Fibroblast of skin of right quadriceps (primary cell): ENCODE measurements around the gene AKAP13.

ENCODE experiments used
- DNase-seq: peaks from one replicate; pipeline ENCODE4 v3.0.0-alpha.2; 2013

AKAP13 gene

DNA sequence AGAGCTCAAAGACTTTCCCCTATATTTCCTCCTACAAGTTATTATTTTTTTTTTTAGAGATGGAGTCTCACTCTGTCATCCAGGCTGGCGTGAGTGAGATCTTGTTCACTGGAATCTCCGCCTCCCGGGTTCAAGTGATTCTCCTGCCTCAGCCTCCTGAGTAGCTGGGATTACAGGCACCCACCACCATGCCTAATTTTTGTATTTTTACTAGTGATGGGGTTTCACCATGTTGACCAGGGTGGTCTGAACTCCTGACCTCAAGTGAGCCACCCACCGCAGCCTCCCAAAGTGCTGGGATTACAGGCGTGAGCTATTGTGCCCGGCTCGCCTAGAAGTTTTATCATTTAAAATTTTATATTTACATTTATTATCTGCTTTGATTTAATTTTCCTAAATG is 5.9 kb downstream of the AKAP13 start:
- no peak for DNase-seq

DNA sequence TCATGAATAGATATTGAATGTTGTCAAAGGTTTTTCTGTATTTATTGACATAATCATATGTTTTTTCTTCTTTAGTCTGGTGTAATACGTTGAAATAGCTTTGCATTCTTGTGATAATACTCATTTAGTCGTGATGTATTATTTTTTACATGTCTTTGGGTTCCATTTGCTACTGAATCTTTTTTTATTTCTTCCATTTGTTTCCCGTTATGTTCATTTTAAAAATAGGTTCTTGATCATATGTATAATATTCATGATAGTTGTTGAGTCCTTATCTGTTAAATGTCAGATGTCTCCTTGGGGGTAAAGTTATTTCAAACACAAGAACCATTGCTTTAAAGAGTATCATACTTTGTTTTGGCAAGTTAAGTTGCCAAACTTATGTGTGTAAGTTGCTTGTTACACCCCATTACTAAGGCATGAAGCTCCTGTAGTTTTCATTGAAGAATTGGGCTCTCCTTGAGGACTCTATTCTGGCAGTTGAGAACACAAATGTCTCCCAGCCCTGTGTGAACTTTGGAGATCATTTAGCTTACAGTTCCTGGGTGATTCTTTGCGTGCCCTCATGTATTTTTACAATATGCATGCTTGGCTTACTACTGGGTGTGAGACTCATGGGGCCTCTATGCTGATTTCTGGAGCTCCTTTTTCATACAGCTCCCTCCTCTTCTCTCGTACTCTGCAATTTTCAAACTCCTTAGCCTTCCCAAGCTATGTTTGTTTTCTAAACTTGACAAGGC is 8.3 kb downstream of the AKAP13 start:
- peak; percentile 50 for DNase-seq

DNA sequence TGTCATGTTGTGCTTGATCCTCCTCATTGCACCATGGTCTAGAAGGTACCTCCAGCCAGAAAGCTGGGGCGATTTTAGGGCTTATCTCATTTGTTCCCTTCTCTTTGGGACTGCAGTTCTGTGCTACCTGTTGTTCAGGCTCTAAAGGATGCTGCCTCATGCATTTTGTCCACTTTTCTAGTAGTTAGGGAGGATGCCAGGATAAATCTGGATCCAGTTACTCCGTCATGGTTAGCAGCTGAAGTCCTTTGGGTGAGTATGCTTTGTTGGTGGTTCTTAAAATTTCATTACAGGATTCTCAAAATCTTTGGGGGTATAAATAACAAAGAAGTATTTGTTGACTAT is 8.9 kb downstream of the AKAP13 start:
- no peak for DNase-seq

DNA sequence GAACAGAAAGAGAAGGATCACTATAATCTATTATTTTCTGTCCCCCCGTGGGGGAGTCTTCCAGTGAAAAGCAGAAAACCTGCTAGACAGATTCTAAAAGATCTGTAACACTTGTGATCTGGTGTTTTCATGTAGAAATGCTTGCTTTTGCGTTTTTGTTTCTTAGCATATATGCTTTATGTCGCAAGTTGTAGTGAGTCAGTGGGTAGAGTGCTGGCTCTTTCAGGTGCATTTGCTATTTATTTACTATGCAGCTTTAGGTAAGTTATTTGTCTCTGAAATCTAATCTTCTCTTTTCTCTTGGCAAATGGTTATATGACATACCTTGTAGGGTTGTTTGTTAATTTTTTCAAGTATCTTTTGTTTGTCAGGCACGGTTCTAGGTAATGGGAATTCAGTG is 9.4 kb downstream of the AKAP13 start:
- DNase-seq = no peak

DNA sequence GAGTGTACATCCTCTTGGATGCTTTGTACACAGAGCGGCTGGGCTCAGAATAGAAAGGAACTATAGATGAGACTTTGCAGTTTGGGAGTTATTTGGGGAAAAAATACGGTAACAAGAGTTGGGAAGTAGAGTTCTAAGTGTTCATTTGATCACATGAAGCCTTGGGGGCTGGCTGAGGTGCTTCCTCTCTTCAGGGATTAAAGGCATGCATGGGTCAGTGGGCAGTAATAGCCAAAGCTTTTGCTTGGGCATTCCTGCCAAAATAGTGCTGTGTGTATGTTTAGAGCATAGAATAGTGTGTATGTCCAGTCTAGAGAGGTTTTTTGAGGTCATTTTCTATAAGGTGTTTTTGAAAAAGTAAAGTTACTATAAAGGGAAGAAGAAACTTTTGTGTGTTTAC is 12.8 kb downstream of the AKAP13 start:
- no peak for DNase-seq

DNA sequence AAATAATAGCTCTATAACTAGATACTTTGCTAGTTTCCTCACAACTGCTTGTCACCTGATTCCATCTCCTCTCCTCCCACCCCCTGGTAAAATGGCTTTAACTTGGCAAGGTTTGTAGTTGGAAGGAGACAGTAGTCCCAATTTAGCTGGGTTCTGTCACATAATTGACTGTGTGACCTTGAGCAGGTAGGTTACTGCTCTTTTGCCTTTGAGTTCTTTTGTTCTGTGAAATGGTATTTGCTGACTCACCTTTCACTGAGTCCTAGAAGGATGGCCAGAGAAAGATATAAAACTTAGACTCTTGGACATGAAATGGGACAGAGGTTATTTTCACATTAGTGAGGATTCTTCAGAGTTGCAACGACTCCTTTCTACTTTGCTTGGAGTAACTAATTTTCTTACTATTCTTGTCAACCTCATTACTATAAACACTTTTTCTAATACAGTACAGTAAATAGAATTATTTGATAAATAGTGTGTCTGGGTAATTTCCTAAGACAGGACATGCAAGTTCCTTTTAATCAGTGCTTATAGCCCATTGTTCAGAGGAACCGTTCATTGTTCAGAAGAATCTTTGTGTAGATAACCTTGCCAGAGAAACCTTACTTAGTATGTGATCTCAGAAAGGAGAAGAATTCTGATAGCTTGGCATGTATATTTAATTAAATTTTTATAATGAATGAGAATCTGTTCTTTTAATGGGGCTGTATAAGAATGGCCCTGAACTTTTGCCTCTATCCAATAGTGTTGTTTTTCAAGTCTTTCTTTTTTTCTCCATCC is 14.3 kb downstream of the AKAP13 start:
- DNase-seq = no peak

DNA sequence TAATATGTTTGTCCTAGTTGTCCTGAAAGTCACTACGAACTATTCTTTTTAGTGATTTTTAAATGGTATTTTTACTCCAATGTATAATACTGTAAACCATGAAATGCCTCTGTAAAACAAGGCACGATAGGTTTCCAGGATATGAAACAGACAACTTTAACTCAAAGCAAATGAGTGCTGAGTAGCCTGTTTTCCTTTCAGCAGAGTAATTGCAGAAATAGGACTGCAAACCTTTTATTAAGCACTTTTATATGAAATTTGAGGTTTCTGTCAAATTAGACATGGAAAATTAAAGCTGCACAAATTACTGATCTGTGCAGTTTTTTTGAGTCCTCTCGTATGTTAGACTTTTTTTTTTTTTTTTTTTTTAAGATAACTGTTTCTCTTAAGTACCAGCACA is 16.2 kb downstream of the AKAP13 start:
- DNase-seq = no peak

DNA sequence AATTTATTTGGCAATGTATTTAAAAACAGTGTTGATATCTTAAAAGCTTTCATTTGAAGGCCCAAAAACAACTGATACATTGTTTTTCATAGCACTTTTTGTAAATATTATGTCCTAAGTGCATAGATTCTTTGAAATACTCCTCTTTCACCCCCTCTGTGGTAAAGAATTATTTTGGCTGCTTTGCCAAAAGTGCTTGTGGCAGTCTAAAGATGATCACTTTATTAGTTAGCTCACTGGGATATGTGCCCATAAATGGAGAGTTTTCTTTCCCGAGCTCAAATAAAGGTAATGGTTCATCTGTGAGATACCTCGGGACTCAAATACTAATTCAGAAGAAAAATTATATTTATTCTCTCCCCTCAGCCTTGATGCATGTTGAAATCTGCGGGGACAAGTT is 16.7 kb downstream of the AKAP13 start:
- no peak for DNase-seq

DNA sequence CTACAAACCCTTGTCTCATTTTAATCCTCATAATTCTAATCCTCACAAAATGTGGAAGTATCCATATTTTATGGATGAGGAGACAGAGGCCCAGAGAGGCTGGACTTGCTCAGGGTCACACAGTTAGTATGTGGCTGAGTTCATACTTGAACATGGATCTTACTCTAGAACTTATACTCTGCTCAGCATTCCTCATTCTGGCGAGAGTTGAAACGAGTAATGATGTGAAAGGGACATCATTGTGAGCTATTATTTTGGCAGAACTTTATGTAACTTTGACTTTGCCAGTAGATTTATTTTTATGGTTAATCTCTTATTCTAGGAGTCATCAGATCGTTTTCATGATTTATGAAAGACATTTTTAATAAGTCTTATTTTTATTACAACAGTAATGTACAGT is 17.5 kb downstream of the AKAP13 start:
- DNase-seq = no peak

DNA sequence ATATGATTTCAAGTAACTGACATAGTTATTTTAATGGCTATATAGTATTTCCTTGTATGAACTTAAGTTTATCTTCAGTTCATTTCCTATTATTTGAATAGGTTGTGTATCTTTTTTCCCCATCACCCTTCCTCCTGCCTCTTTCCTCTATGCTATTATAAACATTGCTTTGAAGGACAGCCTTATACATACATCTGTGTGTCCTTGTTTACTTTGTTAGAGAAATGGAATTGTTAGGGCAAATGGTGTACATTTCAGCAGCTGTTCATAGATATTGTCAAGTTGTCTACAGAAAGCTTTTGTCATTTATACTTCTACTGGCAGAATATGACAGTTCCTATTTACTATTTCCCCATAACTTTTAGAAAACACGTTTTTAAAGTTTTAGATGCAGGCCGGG is 18.4 kb downstream of the AKAP13 start:
- DNase-seq = no peak

DNA sequence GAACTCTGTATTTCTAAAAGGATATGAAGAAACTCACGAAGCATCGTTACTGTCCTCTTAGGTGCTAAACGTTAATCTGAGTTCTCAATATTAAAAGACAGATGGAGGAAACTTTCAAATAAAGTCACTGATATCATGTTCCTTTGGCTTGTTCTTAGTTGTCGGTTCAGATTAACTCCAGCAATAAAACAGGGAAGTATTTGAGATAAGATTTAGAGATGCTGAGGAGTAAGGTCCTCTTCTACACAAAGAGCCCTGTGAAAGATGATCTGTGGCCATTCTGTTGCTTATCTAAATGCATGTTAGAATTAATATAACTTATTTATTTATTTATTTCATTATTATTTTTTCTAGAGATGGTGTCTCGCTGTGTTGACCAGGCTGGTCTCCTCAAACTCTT is 19.2 kb downstream of the AKAP13 start:
- DNase-seq = no peak

DNA sequence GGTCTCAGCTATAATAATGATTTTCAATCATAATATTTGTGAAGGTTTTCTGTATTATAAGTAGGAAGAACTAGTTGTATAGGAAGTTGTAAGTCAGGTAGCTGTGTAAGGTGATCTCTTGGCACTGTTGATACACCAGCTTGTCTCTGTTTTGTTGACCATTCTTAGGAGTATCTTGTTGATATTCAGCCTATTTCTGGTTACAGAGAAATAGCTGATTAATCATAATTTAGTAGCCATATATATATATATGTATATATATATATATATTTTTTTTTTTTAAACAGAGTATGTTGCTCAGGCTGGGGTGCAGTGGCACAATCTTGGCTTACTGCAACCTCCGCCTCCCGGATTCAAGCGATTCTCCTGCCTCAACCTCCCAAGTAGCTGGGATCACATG is 20.2 kb downstream of the AKAP13 start:
- DNase-seq = no peak

DNA sequence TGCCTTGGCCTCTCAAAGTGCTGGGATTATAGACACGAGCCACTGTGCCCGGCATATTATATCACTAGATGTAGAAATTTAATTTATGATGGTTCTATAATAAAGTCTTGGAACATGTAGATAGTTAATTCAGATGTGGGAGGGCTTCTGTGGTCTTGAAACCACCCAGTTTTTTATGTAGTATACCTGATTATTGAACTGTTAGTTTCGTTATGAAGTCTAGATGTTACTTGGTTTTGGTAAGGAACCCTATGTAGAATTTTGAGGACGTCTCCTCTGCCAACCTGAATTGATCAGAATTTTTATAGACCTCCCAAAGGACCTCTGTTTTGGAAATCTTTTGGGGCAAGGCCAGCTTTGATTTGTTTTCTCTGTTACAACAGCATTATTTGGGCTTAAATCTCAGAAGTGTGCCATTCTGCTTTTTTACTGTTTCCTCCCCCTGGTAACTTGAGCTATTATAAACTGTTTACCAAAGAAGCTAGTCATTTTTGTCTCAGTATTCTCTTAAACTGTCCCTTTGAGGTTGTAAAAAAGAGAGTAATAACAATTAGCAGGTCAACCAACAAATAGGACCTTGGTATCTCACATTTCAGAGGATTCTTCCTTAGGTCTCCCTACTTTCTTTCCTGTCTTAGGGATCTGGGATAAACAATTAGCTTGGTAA is 20.8 kb downstream of the AKAP13 start:
- no peak for DNase-seq

DNA sequence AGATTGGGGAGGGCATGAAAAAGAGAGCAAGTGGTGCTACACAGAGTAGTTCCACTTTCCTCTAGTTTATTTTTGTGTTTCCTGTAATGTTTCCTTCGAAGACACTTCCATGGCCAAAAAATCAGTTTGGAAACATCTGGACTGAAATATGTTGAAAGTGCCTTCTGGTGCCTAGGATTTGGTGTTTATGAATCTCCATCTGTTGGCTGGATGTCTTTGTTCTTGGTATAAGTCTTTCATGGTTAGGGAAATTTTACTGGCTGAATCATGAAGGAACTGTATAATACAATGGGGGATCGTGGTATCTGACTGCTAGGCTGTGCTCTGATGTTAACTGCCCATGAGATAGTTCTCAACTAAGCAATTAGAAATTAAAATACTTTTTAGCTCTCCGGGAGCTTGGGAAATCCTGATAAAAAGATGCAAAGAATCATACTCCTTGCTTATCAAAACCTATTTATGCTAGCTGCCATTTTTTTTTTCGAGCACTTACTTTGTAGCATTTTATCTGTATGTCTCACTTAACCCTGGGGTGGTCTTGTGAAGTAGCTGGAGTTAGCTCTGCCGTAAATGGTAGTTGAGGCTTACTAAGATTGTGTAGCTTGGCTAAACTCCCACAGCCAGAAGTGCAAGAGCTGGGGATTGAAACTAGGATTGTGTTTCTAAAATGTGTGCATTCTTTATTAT is 21.9 kb downstream of the AKAP13 start:
- DNase-seq = peak; percentile 67

DNA sequence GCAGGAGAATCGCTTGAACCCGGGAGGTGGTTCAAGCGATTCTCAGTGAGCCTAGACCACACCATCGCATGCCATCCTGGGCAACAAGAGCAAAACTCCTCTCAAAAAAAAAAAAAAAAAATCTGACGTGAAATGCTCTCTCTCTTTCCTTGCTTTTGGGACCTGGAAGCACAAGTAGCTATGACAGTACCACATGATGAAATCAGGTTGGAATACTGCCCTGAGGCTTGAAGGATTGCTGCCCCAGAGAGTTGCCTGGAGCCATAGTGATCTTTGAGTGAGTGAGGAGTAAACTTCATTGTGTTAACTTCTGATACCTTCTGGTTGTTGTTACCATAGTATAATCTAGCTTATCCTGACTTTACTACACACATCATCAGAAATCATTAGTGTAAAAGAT is 23.3 kb downstream of the AKAP13 start:
- DNase-seq = peak; percentile 70

DNA sequence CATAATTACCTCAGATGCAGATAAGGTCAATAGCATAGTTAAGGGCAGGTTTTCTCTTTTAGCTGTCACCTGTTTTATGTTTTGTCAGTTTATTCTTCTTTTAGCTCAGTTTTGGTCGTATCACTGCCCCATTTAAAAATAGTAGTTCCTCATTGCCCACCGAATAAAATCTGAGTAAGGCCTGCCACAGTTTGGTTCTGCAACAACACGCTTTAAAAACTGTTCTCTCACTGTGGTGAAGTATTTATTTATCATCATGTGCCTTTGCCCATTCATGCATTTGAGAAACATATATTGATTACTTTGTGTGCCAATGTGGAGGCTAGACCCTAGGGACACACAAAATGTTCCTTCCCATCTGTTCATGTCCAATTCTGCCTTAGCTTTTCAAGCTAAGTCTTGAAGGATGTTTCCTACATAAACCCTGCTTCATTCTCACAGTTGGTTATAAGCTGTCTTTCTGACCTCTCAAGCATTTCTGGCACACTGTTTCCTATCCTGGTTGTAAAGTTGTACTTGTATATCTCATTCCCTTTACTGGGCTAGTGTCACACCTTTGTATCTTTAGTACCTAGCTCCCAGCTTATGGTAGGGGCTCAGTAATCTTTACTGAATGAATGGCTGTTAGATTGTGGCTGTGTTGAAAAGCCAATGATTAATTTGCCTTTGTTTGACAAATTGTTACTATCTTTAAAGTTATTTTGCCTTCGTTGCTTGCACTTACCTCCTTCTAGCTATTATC is 23.9 kb downstream of the AKAP13 start:
- DNase-seq = no peak

DNA sequence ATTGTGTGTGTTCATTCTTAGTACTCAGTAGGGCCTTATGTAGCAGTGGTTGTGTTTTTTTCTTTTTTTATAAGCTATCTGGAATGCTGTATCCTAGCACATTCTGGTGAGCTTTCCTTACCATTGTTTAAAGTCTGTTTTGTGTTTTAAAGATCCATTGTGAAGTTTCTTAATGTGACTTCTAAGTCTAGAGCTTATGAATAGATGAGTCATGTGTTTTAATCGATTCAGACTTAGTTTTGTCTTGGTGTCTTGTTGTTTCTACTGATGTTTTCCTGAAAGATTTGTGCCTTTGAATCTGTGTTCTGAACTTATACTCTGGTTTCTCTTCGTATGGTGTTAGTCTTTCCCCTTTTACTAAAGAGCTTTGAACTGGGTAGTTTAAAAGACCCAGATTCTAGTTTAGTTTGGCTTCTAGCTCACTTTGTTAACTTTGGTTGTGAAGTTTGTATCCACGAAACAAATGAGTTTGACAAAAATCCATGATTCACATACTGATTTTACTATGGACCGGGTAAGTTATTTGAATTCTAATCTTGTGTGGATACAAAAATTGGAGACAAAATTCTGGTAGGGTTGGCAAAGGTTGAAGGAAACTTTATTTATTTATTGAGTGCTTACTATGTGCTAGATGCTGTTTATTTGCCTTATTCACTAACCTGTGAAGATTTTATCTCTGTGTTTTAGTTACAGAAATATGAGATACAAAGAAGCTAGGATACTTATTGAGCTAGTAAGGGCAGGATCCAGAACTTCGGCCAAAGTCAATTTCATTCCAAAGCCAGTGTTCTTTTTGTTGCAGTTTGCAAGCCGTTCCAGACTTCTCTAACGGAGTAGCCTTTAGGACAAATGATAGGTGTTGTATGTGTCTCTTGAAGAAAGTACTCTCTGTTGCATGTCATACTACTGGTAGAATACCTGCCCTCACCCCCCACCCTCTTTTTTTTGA is 24.8 kb downstream of the AKAP13 start:
- peak; percentile 40 for DNase-seq

DNA sequence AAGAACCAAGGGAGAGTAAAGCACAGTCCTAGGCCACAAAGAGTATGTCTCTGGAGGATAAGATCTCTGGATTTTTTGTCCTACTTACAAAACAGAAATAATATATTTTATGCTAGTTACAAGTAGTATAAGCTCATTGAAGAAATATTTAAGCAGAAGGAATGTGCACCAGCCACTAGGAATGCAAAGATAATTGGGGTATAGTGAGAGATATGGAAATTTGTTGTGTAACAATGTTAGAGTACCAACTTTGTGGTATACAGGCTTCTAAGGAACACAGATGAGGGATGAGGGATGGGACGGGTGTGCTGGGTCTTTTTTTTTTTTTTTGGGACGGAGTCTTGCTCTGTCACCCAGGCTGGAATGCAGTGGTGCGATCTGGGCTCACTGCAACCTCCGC is 26.5 kb downstream of the AKAP13 start:
- DNase-seq = peak; percentile 85

DNA sequence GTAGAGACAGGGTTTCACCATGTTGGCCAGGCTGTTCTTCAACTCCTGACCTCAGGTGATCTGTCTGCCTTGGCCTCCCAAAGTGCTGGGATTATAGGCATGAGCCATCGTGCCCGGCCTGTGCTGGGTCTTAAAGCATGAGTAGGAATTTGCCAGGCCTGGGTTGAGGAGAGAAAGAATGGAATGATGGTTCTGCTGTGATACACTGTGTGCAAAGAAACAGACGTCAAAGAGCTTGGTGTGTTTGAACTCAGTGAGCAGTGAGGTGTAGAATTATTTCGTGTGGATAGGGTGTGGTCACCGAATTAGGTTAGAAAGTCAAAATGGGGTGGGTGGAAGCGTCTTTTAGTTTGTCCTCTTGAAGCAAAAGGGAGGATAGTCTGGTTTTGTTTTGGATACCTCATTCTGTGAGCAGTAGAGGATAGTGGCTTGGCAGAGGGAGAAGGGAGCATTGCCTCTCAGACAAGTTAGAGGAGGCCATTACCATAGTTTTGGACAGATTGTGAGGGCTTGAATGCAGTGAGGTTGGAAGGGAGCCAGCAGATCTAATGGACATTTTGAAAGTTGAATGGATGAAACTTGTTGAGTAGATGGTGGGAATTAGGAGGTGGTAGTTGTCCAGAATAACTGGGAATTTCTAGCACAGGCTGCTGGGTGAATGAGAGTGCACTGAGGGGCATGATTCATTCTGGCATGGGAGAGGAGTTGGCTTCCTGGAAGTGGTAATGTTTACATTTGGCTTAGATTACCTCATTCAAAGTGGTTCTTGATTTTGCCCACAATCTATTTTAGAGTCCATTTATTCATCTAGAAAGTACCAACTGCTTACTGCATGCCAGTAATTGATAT is 27.2 kb downstream of the AKAP13 start:
- peak; percentile 82 for DNase-seq

DNA sequence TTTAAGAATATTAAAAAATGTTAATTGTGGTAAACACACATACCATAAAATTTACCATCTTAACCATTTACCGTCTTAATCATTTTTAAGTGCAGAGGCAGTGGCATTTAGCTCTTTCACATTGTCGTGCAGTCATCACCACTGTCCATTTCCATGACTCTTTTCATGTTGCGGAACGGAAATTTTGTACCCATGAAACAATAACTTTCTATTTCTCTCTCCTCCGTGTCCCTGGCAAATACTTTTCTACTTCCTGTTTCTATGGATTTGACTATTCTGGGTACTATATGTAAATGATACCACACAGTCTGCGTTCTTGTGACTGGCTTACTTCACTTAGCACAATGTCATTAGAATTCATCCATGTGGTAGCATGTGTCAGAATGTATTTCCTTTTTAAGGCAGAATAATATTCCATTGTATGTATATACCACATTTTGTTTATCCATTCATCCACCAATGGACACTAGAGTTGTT is 27.9 kb downstream of the AKAP13 start:
- no peak for DNase-seq

DNA sequence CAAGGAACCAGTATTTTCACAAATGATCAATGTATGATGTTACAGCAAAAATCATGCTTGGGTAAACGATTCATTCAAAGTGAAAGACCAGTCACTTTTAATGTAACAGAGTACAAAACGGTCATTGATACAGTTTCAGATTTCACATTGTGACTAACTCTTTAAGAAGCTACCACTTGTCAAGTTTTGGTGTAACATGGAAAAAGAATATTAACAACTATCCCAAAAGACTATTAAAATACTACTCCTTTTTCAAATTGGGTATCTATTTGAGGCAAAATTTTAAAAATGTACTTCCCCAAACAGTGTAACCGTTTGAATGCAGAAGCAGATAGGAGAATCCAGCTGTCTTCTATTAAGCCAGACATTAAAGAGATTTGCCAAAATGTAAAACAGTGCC is 31.7 kb downstream of the AKAP13 start:
- DNase-seq = peak; percentile 65
